Testis (tissue), 2 donors: ENCODE results near the gene CACNB2.
"Not testable (repeated sequence)": the region's sequence is repeated elsewhere in the genome, so short reads cannot be mapped to it uniquely, and the experiment has no call there.

Experiments used
- CTCF ChIP-seq, 3 experiments: fragments of 450-650 bp in 2 of 3; fragments of 200-600 bp in 1 of 3; sonication (generic) in 1 of 3; IDR thresholded peaks; one replicate each; pipeline ENCODE4 v1.5.1; 2016 to 2019; ENCODE audit warnings: antibody characterized with exemption in 3 of 3, mild to moderate bottlenecking in 2 of 3, moderate library complexity in 1 of 3
- POLR2A ChIP-seq: fragments of 450-650 bp; IDR thresholded peaks from one replicate; pipeline ENCODE4 v1.6.1; 2017; ENCODE audit warnings: antibody characterized with exemption, mild to moderate bottlenecking, moderate library complexity

DNA sequence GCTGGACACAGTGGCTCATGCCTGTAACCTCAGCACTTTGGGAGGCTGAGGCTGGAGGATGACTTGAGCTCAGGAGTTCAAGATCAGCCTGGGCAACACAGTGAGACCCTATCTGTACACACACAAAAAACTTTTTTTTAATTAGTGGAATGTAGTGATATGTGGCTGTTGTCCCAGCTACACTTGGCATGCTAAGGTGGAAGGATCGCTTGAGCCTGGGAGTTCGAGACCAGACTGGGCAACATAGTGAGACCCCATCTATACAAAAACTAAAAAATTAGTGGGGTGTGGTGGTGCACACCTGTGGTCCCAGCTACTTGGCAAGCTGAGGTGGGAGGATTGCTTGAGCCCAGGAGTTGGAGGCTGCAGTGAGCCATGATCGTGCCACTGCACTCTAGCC is 68.0 kb downstream of the CACNB2 start:
- not testable (repeated sequence) for TF ChIP-seq CTCF (IDR thresholded peaks at IDR 0.05); POLR2A
